ENCODE data around the gene TOX3.

The TOX3 gene

DNA sequence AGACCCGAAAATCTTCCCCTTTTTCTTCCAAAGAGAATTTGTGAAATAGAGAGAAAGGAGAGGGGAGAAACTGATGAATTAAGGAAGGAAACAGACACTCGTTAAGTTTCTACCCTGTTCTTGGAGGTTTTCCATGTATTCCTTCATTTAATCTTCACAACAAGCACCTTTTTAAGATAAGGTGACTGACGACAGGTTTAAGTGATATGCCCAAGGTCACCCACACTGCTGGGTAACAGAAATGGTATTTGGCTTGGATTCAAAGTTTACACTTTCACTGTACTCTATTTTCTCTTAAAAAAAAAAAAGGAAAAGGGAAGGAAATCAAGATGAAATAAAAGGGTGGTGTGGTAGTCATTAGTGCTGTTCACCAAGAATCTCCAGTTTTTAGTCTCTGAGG lies 33.5 kb upstream of the TOX3 start:
- H3K27ac ChIP-seq = no peak overlapping the region
- TF ChIP-seq, protein P1, sequence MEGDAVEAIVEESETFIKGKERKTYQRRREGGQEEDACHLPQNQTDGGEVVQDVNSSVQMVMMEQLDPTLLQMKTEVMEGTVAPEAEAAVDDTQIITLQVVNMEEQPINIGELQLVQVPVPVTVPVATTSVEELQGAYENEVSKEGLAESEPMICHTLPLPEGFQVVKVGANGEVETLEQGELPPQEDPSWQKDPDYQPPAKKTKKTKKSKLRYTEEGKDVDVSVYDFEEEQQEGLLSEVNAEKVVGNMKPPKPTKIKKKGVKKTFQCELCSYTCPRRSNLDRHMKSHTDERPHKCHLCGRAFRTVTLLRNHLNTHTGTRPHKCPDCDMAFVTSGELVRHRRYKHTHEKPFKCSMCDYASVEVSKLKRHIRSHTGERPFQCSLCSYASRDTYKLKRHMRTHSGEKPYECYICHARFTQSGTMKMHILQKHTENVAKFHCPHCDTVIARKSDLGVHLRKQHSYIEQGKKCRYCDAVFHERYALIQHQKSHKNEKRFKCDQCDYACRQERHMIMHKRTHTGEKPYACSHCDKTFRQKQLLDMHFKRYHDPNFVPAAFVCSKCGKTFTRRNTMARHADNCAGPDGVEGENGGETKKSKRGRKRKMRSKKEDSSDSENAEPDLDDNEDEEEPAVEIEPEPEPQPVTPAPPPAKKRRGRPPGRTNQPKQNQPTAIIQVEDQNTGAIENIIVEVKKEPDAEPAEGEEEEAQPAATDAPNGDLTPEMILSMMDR (conservative IDR thresholded peaks at IDR 0.05) = no peak

GRCh38 chr16:52578829-52579498 lies 32.0 kb upstream of the TOX3 start:
- H3K27ac ChIP-seq = no peak overlapping the region
- TF ChIP-seq, protein P1 (conservative IDR thresholded peaks at IDR 0.05) = no peak

- 0 out of 2 replicates have a peak overlapping the region, but pooled peaks have one; percentile 5 for H3K27ac ChIP-seq
- TF ChIP-seq, protein P1 (conservative IDR thresholded peaks at IDR 0.05) = no peak
These were observed 31.3 kb upstream of the TOX3 start for GRCh38 chr16:52578007-52578828.

GRCh38 chr16:52577130-52577706 lies 30.3 kb upstream of the TOX3 start:
- TF ChIP-seq, protein P1 (conservative IDR thresholded peaks at IDR 0.05) = no peak
- H3K27ac ChIP-seq = no peak overlapping the region

DNA sequence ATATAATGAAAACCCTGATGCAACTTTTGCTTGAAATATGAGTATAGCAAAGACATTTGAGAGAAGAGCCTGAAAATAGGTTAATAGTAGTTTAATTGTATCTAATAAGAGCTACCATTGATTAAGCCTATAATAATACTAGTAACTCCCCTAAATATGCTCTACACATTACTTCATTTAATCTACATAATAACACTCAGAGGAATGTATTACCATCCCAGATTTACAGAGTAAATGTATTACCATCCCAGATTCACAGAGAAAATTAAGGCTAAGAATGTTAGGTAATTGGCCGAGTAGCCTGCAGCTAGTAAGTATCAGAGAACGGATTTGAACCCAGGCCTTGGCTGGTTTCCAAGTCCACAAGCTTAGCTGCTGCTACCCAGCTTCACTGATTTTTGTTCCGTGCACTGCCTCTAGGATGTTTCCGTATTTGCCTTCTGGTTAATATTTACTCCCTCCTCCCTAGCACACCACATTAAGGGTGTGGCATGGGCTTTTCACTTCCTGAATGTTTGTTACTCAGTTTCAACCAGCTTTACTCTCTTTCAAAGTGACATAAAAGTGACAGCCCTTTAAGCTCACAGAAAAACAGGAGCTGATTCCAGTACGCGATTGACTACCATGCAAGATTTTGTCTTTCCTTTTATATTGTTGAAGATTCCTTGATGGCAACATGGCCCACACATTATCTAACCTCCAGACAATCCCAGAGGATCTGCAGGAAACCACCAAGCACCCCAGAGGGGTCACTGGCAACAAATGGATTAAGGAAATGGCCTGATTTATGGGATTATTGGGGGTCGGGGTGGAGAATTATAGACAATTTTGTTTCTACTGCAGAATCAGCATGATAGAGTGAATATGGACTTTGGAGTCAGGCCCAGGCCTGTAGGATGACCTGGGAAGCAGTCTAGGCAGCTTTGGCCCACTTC lies 26.7 kb upstream of the TOX3 start:
- TF ChIP-seq, protein P1 (conservative IDR thresholded peaks at IDR 0.05) = no peak
- H3K27ac ChIP-seq = peak overlapping the region; percentile 44; the same call in 1 of the 2 replicates

- H3K27ac ChIP-seq = no peak overlapping the region
- TF ChIP-seq, protein P1 (conservative IDR thresholded peaks at IDR 0.05) = no peak
These were observed 25.7 kb upstream of the TOX3 start for GRCh38 chr16:52572656-52573055.

All from VCaP (cell line).